ENCODE results near the gene NDUFA13.

NDUFA13 gene

GRCh38 chr19:19507354-19507753, 8.7 kb upstream of the NDUFA13 start:
- peaks cover 4 to 53% of the 10 kb centered on the region in 2 experiments; a peak in 2 of 3 replicates for H3K36me3 ChIP-seq (ENCODE audit: control insufficient read depth in 2 of 2, insufficient read depth in 1 of 2, low read length in 2 of 2)
- no peak for TF ChIP-seq ZNF184 (tag by site-specific recombination; IDR thresholded peaks at IDR 0.05)
- H3K4me3 ChIP-seq (ENCODE audit: low read depth, low read length) = no peak overlapping the region
- ChIA-PET POLR2A (interaction anchor here (0.6 to 1.3 kb wide), 2 partner anchors 142 to 164 kb away, joined by 3 read pairs; no protein-coding TSS in a partner anchor), CTCF (interaction anchor here (0.6 to 1.2 kb wide), 3 partner anchors 17 to 395 kb away, joined by 3 to 9 read pairs (median 4); no protein-coding TSS in a partner anchor)
- H3K27ac ChIP-seq (ENCODE audit: extremely low read depth, low read depth, low read length) = no peak overlapping the region
- H3K4me1 ChIP-seq (ENCODE audit: control insufficient read depth, insufficient read depth, low read length) = no peaks in the 10 kb centered on the region
- H3K9me3 ChIP-seq (ENCODE audit: control insufficient read depth, insufficient read depth, low read depth, low read length) = no peaks in the 10 kb centered on the region

DNA sequence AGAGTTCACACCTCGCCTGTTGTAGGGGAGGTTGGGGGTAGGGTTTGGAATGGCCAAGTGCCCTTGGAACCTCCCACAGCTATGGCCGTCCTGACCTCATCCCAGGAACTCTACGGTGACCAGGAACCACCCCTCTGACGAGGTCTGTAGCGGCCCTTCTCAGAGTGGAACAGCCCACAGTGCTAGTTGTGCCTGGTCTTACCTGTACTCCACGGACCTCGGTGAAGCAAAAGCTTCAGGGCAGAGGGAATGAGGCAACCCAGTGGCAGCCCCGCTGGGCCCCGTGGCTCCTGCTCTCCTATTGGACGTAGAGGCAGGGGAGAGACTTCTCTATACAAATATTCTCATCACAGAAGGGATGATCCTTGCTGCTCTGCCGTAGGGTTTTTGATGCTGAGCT, 7.8 kb upstream of the NDUFA13 start:
- TF ChIP-seq ZNF654 (tag by site-specific recombination; IDR thresholded peaks at IDR 0.05; ENCODE audit: low read depth) (no peak), SP3 (tag by site-specific recombination; IDR thresholded peaks at IDR 0.05) (no peak), ZNF138 (tag by site-specific recombination; IDR thresholded peaks at IDR 0.05; ENCODE audit: borderline replicate concordance) (no peak), ZNF777 (tag by site-specific recombination; IDR thresholded peaks at IDR 0.05; ENCODE audit: borderline replicate concordance) (no peak), ZNF707 (tag by site-specific recombination; IDR thresholded peaks at IDR 0.05) (no peak), GLIS1 (tag by site-specific recombination; IDR thresholded peaks at IDR 0.05) (no peak), ZFP37 (tag by site-specific recombination; IDR thresholded peaks at IDR 0.05) (no peak), BCL11A (tag by site-specific recombination; IDR thresholded peaks at IDR 0.05; ENCODE audit: low read depth) (no peak), PRDM1 (tag by site-specific recombination; IDR thresholded peaks at IDR 0.05) (no peak), ZNF398 (tag by site-specific recombination; IDR thresholded peaks at IDR 0.05) (no peak), IKZF3 (tag by site-specific recombination; IDR thresholded peaks at IDR 0.05) (no peak), ZNF214 (tag by site-specific recombination; IDR thresholded peaks at IDR 0.05; ENCODE audit: borderline replicate concordance) (no peak)
- no peak overlapping the region for H3K27ac ChIP-seq (ENCODE audit: extremely low read depth, low read depth, low read length)
- no peaks in the 10 kb centered on the region for H3K9me3 ChIP-seq (ENCODE audit: control insufficient read depth, insufficient read depth, low read depth, low read length)
- CTCF ChIA-PET = no interaction called here
- H3K4me3 ChIP-seq (ENCODE audit: low read depth, low read length) = no peak overlapping the region
- H3K4me1 ChIP-seq (ENCODE audit: control insufficient read depth, insufficient read depth, low read length) = no peaks in the 10 kb centered on the region
- peaks cover 4 to 44% of the 10 kb centered on the region in 2 experiments; a peak in 2 of 3 replicates for H3K36me3 ChIP-seq (ENCODE audit: control insufficient read depth in 2 of 2, insufficient read depth in 1 of 2, low read length in 2 of 2)
- POLR2A ChIA-PET = no interaction called here

DNA sequence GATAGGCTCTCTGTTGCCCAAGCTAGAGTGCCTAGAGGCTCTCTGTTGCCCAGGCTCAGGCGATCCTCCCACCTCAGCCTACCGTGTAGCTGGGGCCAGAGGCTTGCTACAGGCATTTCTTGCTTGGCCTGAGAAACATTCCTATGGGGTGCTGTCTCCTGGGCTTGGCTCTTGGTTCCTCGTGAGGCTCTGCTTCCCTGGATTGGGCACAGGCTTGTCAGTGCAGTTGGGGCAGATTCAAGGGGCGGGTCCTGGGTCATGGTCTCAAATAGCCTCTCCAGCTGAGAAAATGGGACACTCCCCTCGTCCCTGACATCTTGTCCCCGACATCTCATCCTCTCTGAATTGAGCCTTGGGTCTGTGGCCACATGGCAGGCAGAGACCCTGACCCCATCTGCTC, 5.6 kb upstream of the NDUFA13 start:
- peaks cover 0 to 23% of the 10 kb centered on the region in 2 experiments; a peak in 1 of 3 replicates for H3K36me3 ChIP-seq (ENCODE audit: control insufficient read depth in 2 of 2, insufficient read depth in 1 of 2, low read length in 2 of 2)
- TF ChIP-seq ZNF658 (tag by site-specific recombination; IDR thresholded peaks at IDR 0.05) (no peak), ZNF558 (tag by site-specific recombination; IDR thresholded peaks at IDR 0.05) (no peak), KLF1 (tag by site-specific recombination; IDR thresholded peaks at IDR 0.05) (no peak), GLIS1 (tag by site-specific recombination; IDR thresholded peaks at IDR 0.05) (no peak), KLF9 (tag by site-specific recombination; IDR thresholded peaks at IDR 0.05; ENCODE audit: low read depth) (no peak), ZNF660 (tag by site-specific recombination; IDR thresholded peaks at IDR 0.05) (no peak), ZNF274 (IDR thresholded peaks at IDR 0.05; ENCODE audit: low read length) (no peak), ZNF274 (tag by site-specific recombination; IDR thresholded peaks at IDR 0.05; ENCODE audit: borderline replicate concordance) (no peak), ZNF114 (tag by site-specific recombination; IDR thresholded peaks at IDR 0.05) (no peak), HOXC10 (CRISPR knock-in tag; IDR thresholded peaks at IDR 0.05) (no peak)
- TF ChIP-seq, protein P1, sequence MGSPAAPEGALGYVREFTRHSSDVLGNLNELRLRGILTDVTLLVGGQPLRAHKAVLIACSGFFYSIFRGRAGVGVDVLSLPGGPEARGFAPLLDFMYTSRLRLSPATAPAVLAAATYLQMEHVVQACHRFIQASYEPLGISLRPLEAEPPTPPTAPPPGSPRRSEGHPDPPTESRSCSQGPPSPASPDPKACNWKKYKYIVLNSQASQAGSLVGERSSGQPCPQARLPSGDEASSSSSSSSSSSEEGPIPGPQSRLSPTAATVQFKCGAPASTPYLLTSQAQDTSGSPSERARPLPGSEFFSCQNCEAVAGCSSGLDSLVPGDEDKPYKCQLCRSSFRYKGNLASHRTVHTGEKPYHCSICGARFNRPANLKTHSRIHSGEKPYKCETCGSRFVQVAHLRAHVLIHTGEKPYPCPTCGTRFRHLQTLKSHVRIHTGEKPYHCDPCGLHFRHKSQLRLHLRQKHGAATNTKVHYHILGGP (tag by site-specific recombination; IDR thresholded peaks at IDR 0.05) = no peak
- no peaks in the 10 kb centered on the region for H3K9me3 ChIP-seq (ENCODE audit: control insufficient read depth, insufficient read depth, low read depth, low read length)
- ChIA-PET POLR2A (interaction anchor here (0.6 kb wide), 1 partner anchor 188 kb away, joined by 8 read pairs; no protein-coding TSS in a partner anchor), CTCF (interaction anchor here (1.2 kb wide), 1 partner anchor 22 kb away, joined by 3 read pairs; no protein-coding TSS in a partner anchor)
- no peak overlapping the region for H3K4me3 ChIP-seq (ENCODE audit: low read depth, low read length)
- H3K4me1 ChIP-seq (ENCODE audit: control insufficient read depth, insufficient read depth, low read length) = no peaks in the 10 kb centered on the region
- no peak overlapping the region for H3K27ac ChIP-seq (ENCODE audit: extremely low read depth, low read depth, low read length)
